Keratinocyte (primary cell): Measurements from ENCODE around the gene SEC16A.

ENCODE experiments used
- EZH2 ChIP-seq: IDR thresholded peaks from one replicate; pipeline ENCODE4 v1.6.1; 2012; ENCODE audit warnings: inconsistent platforms, mild to moderate bottlenecking, low read length, moderate library complexity
- TF ChIP-seq, protein P1 (sequence below), 3 experiments: IDR thresholded peaks in 1 of 3; conservative IDR thresholded peaks in 1 of 3; optimal IDR thresholded peaks in 1 of 3; 2 replicates in 2 of 3; 3 replicates in 1 of 3; pipeline versions ENCODE3 to v1.5.1; 2011; ENCODE audit warnings: low read length in 3 of 3, mild to moderate bottlenecking in 3 of 3, moderate library complexity in 2 of 3, control low read depth in 1 of 3, inconsistent platforms in 1 of 3; ENCODE audit not compliant: insufficient read depth in 2 of 3; ENCODE audit errors: extremely low read depth in 1 of 3

DNA sequence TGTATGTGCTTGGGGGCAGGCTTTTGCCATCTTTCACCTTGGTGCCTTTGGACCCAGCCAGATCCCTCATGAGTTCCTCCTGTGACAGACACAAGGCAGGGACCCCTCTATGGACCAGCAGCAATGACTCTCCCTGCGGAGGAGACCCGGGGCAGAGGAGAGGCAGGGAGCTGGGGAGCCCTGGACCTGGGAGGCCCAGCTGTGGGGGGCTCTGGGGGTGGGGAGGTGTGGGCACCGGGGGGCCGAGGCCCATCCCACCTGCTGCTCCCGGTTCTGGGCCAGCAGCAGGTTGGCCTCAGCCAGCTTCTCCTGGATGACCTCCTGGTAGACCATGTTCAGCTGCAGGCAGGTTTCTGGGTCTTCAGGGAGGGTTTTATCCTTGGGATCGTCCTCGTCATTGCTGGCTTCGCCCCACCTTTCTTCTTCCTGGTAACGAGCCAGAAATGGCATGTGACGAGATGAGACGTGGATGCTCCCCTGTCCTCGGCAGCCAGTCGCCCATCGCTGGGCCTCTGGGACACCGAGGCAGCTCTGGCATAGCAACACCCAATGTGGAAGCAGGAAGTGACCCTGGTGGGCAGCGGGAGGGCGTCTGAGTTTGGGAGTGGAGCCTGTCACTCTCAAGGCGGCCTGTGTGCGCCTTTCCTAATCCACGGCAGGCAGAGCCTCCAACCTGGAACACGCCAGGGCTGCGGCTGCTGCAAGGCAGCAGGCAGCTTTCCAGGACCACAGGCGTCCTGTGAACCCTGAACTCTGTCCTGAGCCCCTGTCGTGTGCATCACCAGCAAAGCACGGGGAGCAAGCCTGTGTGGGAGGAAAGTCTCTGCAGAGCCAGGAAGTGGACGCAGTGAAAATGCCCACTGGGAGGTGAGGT, 87.3 kb downstream of the SEC16A start:
- TF ChIP-seq, protein P1, sequence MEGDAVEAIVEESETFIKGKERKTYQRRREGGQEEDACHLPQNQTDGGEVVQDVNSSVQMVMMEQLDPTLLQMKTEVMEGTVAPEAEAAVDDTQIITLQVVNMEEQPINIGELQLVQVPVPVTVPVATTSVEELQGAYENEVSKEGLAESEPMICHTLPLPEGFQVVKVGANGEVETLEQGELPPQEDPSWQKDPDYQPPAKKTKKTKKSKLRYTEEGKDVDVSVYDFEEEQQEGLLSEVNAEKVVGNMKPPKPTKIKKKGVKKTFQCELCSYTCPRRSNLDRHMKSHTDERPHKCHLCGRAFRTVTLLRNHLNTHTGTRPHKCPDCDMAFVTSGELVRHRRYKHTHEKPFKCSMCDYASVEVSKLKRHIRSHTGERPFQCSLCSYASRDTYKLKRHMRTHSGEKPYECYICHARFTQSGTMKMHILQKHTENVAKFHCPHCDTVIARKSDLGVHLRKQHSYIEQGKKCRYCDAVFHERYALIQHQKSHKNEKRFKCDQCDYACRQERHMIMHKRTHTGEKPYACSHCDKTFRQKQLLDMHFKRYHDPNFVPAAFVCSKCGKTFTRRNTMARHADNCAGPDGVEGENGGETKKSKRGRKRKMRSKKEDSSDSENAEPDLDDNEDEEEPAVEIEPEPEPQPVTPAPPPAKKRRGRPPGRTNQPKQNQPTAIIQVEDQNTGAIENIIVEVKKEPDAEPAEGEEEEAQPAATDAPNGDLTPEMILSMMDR (optimal IDR thresholded peaks at IDR 0.05 in 1 of 3, IDR thresholded peaks at IDR 0.05 in 1 of 3, conservative IDR thresholded peaks at IDR 0.05 in 1 of 3; ENCODE audit: extremely low read depth in 1 of 3, insufficient read depth in 2 of 3, low read length in 3 of 3), result no peak
- TF ChIP-seq EZH2, result no peak
